Activated CD8-positive, alpha-beta memory T cell treated with anti-CD3 and anti-CD28 coated beads, Interleukin-2, amount 10 ng/mL, durations not matched to agents 7 days and 5 days (primary cell): Measurements from ENCODE around the gene NLGN1. TPM values are rescaled to one million over a fixed set of nuclear protein-coding genes. Genes with fewer than 3 reads are reported as not detected.
"Not testable (repeated sequence)": the region's sequence is repeated elsewhere in the genome, so short reads cannot be mapped to it uniquely, and the experiment has no call there.

Experiments used
- ATAC-seq: fragments of 150-1000 bp; cut with Tn5 transposase; one replicate; pipeline ENCODE4 v1.10.0; 2021; ENCODE audit warnings: moderate library complexity
- CTCF ChIA-PET: fragments of 350-600 bp; sonication (Branson Sonifier 250); formaldehyde crosslinking; loops from one replicate; lab custom pipeline; 2021; ENCODE audit warnings: antibody characterized with exemption; lab: Charles Lee
- DNase-seq: peaks from one replicate; pipeline ENCODE4 v3.0.0-alpha.2; 2020
- H3K27ac Mint-ChIP-seq: one replicate; pipeline ENCODE4 v1.8.0; 2021; ENCODE audit warnings: mild to moderate bottlenecking, mixed read lengths
- H3K27me3 Mint-ChIP-seq: one replicate; pipeline ENCODE4 v1.8.0; 2021; ENCODE audit warnings: mixed read lengths
- H3K36me3 Mint-ChIP-seq: one replicate; pipeline ENCODE4 v1.8.0; 2021; ENCODE audit warnings: mild to moderate bottlenecking, mixed read lengths
- H3K4me1 Mint-ChIP-seq: one replicate; pipeline ENCODE4 v1.8.0; 2021; ENCODE audit warnings: mixed read lengths
- H3K4me3 Mint-ChIP-seq: one replicate; pipeline ENCODE4 v1.8.0; 2021; ENCODE audit warnings: mild to moderate bottlenecking, moderate library complexity, mixed read lengths
- H3K9me3 Mint-ChIP-seq: one replicate; pipeline ENCODE4 v1.8.0; 2022; ENCODE audit warnings: low read depth, mixed read lengths
- total RNA-seq, 2 experiments: library from RNA; stranded (reverse); gene quantifications; one replicate each; pipeline ENCODE4 v1.2.3, GENCODE V29; 2021

NLGN1 gene
- not detected for total RNA-seq

GRCh38 chr3:173397161-173398110 is at the start of gene NLGN1:
Gene NLGN1, plus strand, starts transcription at chr3:173397744.
- no peaks in the 10 kb centered on the region for H3K36me3 Mint-ChIP-seq
- H3K4me3 Mint-ChIP-seq: peak within 1 kb of the TSS; percentile 26
- H3K4me1 Mint-ChIP-seq: peaks cover 21% of the 10 kb centered on the region
- no peaks in the 10 kb centered on the region for H3K9me3 Mint-ChIP-seq
- ATAC-seq (no peak), DNase-seq (no peak)
- H3K27ac Mint-ChIP-seq: peak within 1 kb of the TSS; percentile 22
- CTCF ChIA-PET: no interaction called here
- H3K27me3 Mint-ChIP-seq: peaks cover 55% of the 10 kb centered on the region

DNA sequence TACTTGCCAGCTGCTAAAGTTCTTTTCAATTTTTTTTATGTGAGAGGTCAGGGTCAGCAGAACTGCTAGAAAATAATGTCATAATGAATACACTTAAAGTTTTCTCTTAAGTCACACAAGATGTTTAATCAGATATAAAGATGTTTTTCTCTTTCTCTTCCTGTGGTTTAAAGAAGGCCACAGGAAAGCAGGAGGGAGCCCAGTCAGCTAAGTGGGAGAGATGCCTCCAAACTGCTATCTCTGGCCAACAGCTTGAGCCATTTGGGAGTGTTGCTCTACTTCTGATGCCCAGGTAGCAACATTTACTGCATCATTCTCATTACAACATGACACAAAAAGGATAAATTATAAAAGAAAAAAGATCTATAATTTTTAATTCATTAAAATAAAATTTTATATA is 45.7 kb upstream of the NLGN1 start:
- Mint-ChIP-seq H3K27me3 (no peaks in the 10 kb centered on the region), H3K4me1 (no peaks in the 10 kb centered on the region), H3K9me3 (peaks cover 8% of the 10 kb centered on the region), H3K4me3 (no peak overlapping the region), H3K27ac (no peak overlapping the region), H3K36me3 (no peaks in the 10 kb centered on the region)
- ATAC-seq (no peak), DNase-seq (no peak)
- CTCF ChIA-PET: no interaction called here

GRCh38 chr3:173353137-173353536 is 44.4 kb upstream of the NLGN1 start:
- ATAC-seq, H3K4me3 Mint-ChIP-seq, H3K27me3 Mint-ChIP-seq, H3K9me3 Mint-ChIP-seq, H3K36me3 Mint-ChIP-seq, H3K27ac Mint-ChIP-seq, H3K4me1 Mint-ChIP-seq, CTCF ChIA-PET, DNase-seq: not testable (repeated sequence)

DNA sequence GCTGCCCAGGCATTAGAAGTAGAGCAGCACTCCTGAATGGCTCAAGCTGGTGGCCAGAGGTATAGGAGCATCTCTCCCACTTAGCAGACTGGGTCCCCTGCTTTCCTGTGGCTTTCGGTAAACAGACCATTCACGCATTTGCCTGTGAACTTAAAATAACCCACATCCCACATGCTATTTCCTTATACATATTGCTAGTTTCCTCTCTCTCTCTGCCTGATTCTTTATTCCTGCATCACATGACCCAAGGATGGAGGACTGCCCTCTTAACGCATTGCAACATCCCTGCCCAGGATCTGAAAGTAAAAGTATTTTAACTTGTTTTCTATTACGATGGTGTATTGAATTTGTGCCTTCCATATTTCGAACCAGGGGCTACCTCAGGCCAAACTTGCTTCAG is 43.4 kb upstream of the NLGN1 start:
- no peaks in the 10 kb centered on the region for H3K36me3 Mint-ChIP-seq
- ATAC-seq (no peak), DNase-seq (no peak)
- H3K27me3 Mint-ChIP-seq: no peaks in the 10 kb centered on the region
- peaks cover 6% of the 10 kb centered on the region for H3K9me3 Mint-ChIP-seq
- H3K27ac Mint-ChIP-seq: no peak overlapping the region
- CTCF ChIA-PET: no interaction called here
- H3K4me1 Mint-ChIP-seq: no peaks in the 10 kb centered on the region
- no peak overlapping the region for H3K4me3 Mint-ChIP-seq

- CTCF ChIA-PET: no interaction called here
- H3K36me3 Mint-ChIP-seq: no peaks in the 10 kb centered on the region
- ATAC-seq (no peak), DNase-seq (no peak)
- H3K4me1 Mint-ChIP-seq: no peaks in the 10 kb centered on the region
- no peaks in the 10 kb centered on the region for H3K9me3 Mint-ChIP-seq
- no peak overlapping the region for H3K4me3 Mint-ChIP-seq
- no peaks in the 10 kb centered on the region for H3K27me3 Mint-ChIP-seq
- no peak overlapping the region for H3K27ac Mint-ChIP-seq
Measured at GRCh38 chr3:173371848-173372487, 25.6 kb upstream of the NLGN1 start.

GRCh38 chr3:173380681-173381080 is 16.9 kb upstream of the NLGN1 start:
- CTCF ChIA-PET: no interaction called here
- Mint-ChIP-seq H3K4me1 (no peaks in the 10 kb centered on the region), H3K27me3 (no peaks in the 10 kb centered on the region), H3K4me3 (no peak overlapping the region), H3K9me3 (no peaks in the 10 kb centered on the region), H3K36me3 (no peaks in the 10 kb centered on the region), H3K27ac (no peak overlapping the region)
- no peak for ATAC-seq
- DNase-seq: no peak

DNA sequence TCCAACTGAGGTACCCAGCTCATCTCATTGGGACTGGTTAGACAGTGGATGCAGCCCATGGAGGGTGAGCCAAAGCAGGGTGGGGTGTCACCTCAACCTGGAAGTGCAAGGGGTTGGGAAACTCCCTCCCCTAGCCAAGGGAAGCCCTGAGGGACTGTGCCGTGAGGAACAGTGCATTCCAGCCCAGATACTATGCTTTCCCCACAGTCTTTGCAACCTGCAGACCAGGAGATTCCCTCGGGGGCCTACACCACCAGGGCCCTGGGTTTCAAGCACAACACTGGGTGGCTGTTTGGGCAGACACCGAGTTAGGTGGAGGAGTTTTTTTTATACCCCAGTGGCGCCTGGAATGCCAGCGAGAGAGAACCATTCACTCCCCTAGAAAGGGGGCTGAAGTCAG is 15.6 kb upstream of the NLGN1 start:
- H3K9me3 Mint-ChIP-seq, H3K27ac Mint-ChIP-seq, DNase-seq, H3K4me1 Mint-ChIP-seq, ATAC-seq, H3K36me3 Mint-ChIP-seq, CTCF ChIA-PET, H3K4me3 Mint-ChIP-seq, H3K27me3 Mint-ChIP-seq: not testable (repeated sequence)

DNA sequence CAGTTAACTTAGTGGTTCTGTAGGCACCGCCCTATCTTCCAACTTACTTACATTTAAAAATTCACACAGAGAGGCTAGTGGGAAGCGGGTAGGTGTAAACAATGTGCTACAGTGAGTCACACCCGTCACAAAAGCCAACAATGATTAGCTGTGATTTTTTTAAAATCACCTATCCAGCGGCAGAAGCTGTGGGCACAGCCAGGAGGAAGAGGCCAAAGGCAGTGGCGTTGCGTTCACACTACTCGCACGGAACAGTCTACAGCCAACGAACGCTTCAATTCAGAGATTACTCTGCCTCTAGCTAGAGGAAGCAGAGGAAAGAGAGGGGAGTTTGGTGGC is 2.5 kb upstream of the NLGN1 start:
- CTCF ChIA-PET: no interaction called here
- Mint-ChIP-seq H3K27ac (peak overlapping the region; percentile 56), H3K27me3 (peaks cover 55% of the 10 kb centered on the region), H3K36me3 (no peaks in the 10 kb centered on the region), H3K4me3 (peak overlapping the region; percentile 58), H3K4me1 (peaks cover 21% of the 10 kb centered on the region), H3K9me3 (no peaks in the 10 kb centered on the region)
- ATAC-seq: peak; percentile 45
- DNase-seq: no peak

DNA sequence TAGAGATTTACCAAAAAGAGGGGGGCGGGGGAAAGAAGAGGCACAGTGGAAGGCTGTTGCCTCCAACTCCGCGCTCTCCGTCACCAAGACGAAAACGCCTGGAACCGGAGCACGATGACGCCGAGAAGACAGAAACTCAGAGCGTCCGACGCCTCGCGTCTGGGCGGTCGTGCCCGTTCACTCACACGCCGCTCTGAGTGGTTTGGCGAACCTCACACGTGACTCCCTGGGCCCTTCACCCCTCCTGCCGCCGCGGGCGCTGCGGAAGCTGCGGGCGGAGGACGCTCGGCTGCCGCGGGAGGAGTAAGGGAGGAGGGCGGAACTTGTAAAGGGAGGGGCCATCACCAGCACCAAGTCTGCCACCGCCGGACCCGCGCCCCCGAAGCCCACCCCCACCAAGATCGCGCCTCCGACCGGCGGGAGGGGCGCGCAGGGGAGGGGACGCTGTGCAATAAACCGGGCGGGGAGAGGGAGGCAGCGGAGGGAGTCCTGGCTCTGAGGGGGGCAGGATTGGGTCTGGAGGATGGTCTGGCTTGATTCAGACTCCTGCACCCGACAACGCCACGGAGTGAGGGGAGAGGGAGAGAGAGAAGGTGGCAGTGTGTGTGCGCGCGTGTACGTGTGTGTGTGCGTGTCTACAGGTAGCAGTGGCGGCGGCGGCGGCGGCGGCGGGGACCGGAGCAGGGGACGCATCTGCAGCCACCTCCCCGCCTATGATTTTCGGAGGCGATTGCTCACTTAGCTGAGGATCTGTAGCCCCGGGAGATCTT is 1.9 kb upstream of the NLGN1 start:
- H3K36me3 Mint-ChIP-seq: no peaks in the 10 kb centered on the region
- H3K9me3 Mint-ChIP-seq: no peaks in the 10 kb centered on the region
- ATAC-seq: peak; percentile 93
- peak; percentile 68 for DNase-seq
- H3K4me3 Mint-ChIP-seq: peak overlapping the region; percentile 58
- CTCF ChIA-PET: no interaction called here
- peaks cover 21% of the 10 kb centered on the region for H3K4me1 Mint-ChIP-seq
- peaks cover 55% of the 10 kb centered on the region for H3K27me3 Mint-ChIP-seq
- peak overlapping the region; percentile 56 for H3K27ac Mint-ChIP-seq

GRCh38 chr3:173396191-173397041 is 1.1 kb upstream of the NLGN1 start:
- H3K27me3 Mint-ChIP-seq: peaks cover 55% of the 10 kb centered on the region
- peaks cover 21% of the 10 kb centered on the region for H3K4me1 Mint-ChIP-seq
- peak overlapping the region; percentile 58 for H3K4me3 Mint-ChIP-seq
- no peaks in the 10 kb centered on the region for H3K9me3 Mint-ChIP-seq
- no peaks in the 10 kb centered on the region for H3K36me3 Mint-ChIP-seq
- no peak for ATAC-seq
- no peak overlapping the region for H3K27ac Mint-ChIP-seq
- CTCF ChIA-PET: no interaction called here
- DNase-seq: no peak

DNA sequence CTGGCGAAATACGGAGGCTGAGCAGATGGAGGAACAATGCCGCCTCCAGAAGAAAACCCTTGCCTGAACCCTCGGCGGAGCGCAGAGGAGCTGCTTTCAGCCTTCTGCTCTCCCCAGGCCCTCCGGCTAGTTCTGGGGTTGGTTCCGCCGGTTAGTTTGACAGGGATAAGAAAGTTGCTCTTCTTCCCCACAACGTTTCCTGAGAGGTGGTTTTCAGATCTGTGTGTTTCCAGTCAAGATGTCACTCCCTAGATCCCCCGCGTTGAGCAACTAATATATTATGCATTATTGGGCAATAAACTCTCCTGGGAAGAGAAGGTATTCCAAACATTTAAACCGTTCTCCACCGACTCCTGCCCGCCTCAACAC is 551 bp downstream of the NLGN1 start:
- H3K4me1 Mint-ChIP-seq: peaks cover 21% of the 10 kb centered on the region
- H3K27ac Mint-ChIP-seq: peak overlapping the region; percentile 22
- H3K27me3 Mint-ChIP-seq: peaks cover 55% of the 10 kb centered on the region

DNA sequence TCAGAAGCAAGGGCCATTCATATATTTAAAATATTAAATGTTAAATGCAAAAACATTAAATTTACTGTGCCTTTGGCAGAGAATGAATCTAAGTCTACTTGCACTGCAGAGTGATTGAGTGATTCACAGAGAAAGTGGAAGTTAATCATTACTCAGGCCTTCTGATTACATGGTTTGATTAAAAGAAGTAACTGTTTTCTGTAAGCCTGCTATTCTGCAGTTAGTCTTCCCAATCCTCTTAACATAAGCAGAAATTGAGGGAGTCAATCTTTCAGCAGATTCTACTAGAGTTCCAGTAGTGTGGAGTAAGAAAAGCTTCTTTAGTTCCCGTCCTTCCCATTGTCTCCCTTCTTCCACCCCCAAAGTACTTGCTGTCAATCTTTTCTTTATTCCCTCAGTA is 1.5 kb downstream of the NLGN1 start:
- Mint-ChIP-seq H3K9me3 (no peaks in the 10 kb centered on the region), H3K4me1 (peaks cover 21% of the 10 kb centered on the region), H3K36me3 (no peaks in the 10 kb centered on the region), H3K27me3 (peaks cover 51% of the 10 kb centered on the region), H3K4me3 (no peak overlapping the region), H3K27ac (no peak overlapping the region)
- DNase-seq (no peak), ATAC-seq (no peak)
- CTCF ChIA-PET: no interaction called here

More for the DNA sequence above, 551 bp downstream of the NLGN1 start:
- H3K9me3 Mint-ChIP-seq: no peaks in the 10 kb centered on the region
- CTCF ChIA-PET: no interaction called here
- no peaks in the 10 kb centered on the region for H3K36me3 Mint-ChIP-seq
- DNase-seq: no peak
- no peak for ATAC-seq
- H3K4me3 Mint-ChIP-seq: no peak overlapping the region

- H3K27me3 Mint-ChIP-seq: peaks cover 30% of the 10 kb centered on the region
- H3K4me1 Mint-ChIP-seq: peaks cover 7% of the 10 kb centered on the region
- ATAC-seq (no peak), DNase-seq (no peak)
- no peak overlapping the region for H3K27ac Mint-ChIP-seq
- H3K4me3 Mint-ChIP-seq: no peak overlapping the region
- H3K36me3 Mint-ChIP-seq: no peaks in the 10 kb centered on the region
- H3K9me3 Mint-ChIP-seq: no peaks in the 10 kb centered on the region
- CTCF ChIA-PET: no interaction called here
Measured at GRCh38 chr3:173401369-173401768, 3.8 kb downstream of the NLGN1 start.
